ENCODE measurements around the gene ZNF408. TPM values are rescaled to one million over a fixed set of nuclear protein-coding genes. Genes with fewer than 3 reads are reported as not detected.
A peak's percentile ranks its signal among the peaks of the same experiment; 100 is the strongest.

Gene ZNF408
- total and polyA plus RNA-seq, 2 of the 13 experiments (the other 11 are each of a cell fraction or from before 2014, with no cell fraction given) = 11.2 to 12.5 TPM

DNA sequence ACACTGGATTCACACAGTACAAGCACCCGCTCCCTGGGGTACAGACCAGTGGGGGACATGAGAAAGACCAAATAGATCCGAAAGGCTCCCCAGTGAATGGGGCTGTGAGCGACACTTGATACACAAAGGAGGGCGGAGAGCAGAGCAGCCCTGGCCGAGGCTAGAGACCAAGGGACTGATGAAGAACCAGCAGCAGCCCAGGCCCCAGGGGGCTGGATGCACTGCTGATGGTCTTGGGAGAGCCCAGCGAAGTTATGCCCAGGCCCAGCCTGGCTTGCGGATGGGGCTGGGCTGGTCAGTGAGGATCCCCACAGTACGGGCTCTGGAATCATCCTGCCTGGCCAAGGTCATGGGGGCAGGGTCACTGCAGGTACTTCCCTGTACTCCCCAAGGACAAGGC lies 23.7 kb upstream of the ZNF408 start:
- Histone ChIP-seq H3K27me3 (ENCODE audit: control insufficient read depth in 1 of 2, insufficient read depth in 2 of 2, low read length in 2 of 2) (no peaks in the 10 kb centered on the region), H3K9me3 (ENCODE audit: low read length) (no peaks in the 10 kb centered on the region), H4K20me1 (ENCODE audit: insufficient read depth, low read length) (no peaks in the 10 kb centered on the region), H3K4me1 (ENCODE audit: insufficient read depth, low read length) (peaks cover 27% of the 10 kb centered on the region), H3K36me3 (replicated peaks in 1 of 2; ENCODE audit: control insufficient read depth in 1 of 2, insufficient read depth in 2 of 2, low read length in 2 of 2) (peaks cover 36 to 63% of the 10 kb centered on the region in 2 experiments), H3K4me2 (ENCODE audit: low read depth, low read length) (no peak overlapping the region), H3K4me3 (replicated peaks in 1 of 3; ENCODE audit: insufficient read depth in 1 of 3, low read depth in 2 of 3, low read length in 3 of 3) (no peak overlapping the region), H3K79me2 (ENCODE audit: insufficient read depth, low read length) (no peaks in the 10 kb centered on the region), H2AFZ (ENCODE audit: low read length) (no peak overlapping the region), H3K9ac (ENCODE audit: insufficient read depth, low read depth, low read length) (no peak overlapping the region), H3K27ac (ENCODE audit: extremely low read length, insufficient read depth, low read length) (no peak overlapping the region)
- ATAC-seq = no peak
- no peak for FAIRE-seq
- no TSS peak for BruUV-seq (replicated peaks)
- intact Hi-C loops (cut with micrococcal nuclease; ENCODE audit: unreplicated experiment) (no loop called here), in situ Hi-C loops (cut with HindIII; ENCODE audit: extremely low pct_ligation_motif_present, low pct_unique_long_range_greater_than_20kb) (no loop called here)
- no peak for DNase-seq (ENCODE audit: low spot score)
- 92% methylated on average over 5 of the region's 8 CpGs for WGBS (ENCODE audit: low lambda C conversion rate)
- TF ChIP-seq AGO2 (optimal IDR thresholded peaks at IDR 0.05; ENCODE audit: low read depth, low read length) (peak; percentile 42), SYNCRIP (IDR thresholded peaks at IDR 0.05; ENCODE audit: insufficient read depth, low read depth, low read length) (no peak)
- CTCF ChIA-PET (ENCODE audit: low intra/inter-chr PET ratio, low total read pairs) = no interaction called here
- POLR2A ChIA-PET = no interaction called here

DNA sequence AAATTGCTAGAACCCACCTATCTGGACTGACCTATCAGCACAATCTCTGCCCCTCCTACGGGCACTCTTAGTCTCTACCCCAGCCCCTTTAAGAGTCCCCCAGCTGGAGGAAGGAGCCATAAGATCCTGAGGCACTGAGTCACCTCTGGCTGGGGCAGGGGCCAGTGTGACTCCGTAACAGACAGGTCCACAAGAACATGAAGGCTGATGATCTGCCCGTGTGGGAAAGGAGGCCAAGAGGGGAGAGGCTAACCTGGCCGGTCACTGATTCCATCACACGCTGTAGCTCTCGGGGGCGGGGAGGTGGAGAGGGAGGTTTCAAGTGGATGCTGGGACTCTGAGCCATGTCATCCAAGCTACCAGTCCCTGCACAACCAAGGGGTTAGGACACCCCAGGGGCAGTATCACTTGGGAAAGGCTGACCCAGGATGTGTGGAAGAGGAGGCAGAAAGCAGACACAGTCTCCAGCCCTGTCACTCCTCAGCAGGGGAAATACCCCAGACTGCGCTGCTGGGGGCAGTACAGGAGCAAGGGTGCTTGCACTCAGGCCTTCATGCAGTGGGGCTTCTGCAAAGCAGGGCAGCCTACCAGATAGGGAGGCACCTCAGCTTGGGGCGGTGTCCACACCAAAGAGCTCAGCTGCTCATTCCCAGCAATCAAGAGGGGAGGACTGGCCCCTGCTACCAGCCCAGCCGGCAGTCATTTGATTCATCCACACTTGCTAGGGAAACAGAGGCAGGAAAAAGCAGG lies 22.7 kb upstream of the ZNF408 start:
- Histone ChIP-seq H3K27ac (ENCODE audit: extremely low read length, insufficient read depth, low read length) (no peak overlapping the region), H3K36me3 (replicated peaks in 1 of 2; ENCODE audit: control insufficient read depth in 1 of 2, insufficient read depth in 2 of 2, low read length in 2 of 2) (peaks cover 31 to 55% of the 10 kb centered on the region in 2 experiments), H3K4me1 (ENCODE audit: insufficient read depth, low read length) (peaks cover 27% of the 10 kb centered on the region), H3K4me3 (replicated peaks in 1 of 3; ENCODE audit: insufficient read depth in 1 of 3, low read depth in 2 of 3, low read length in 3 of 3) (no peak overlapping the region), H3K9me3 (ENCODE audit: low read length) (no peaks in the 10 kb centered on the region), H3K27me3 (ENCODE audit: control insufficient read depth in 1 of 2, insufficient read depth in 2 of 2, low read length in 2 of 2) (no peaks in the 10 kb centered on the region), H4K20me1 (ENCODE audit: insufficient read depth, low read length) (no peaks in the 10 kb centered on the region), H2AFZ (ENCODE audit: low read length) (no peak overlapping the region), H3K4me2 (ENCODE audit: low read depth, low read length) (no peak overlapping the region), H3K9ac (ENCODE audit: insufficient read depth, low read depth, low read length) (no peak overlapping the region), H3K79me2 (ENCODE audit: insufficient read depth, low read length) (no peaks in the 10 kb centered on the region)
- FAIRE-seq = no peak
- peak; percentile 28 for ATAC-seq
- DNase-seq (ENCODE audit: low spot score) = no peak
- intact Hi-C loops (cut with micrococcal nuclease; ENCODE audit: unreplicated experiment) = no loop called here
- WGBS (ENCODE audit: low lambda C conversion rate) = 96% methylated on average over 10 of the region's 10 CpGs
- ChIA-PET POLR2A (interaction anchor here (1.0 to 1.1 kb wide), 2 partner anchors 42 to 64 kb away, joined by 4 read pairs; partner anchors contain the start of gene F2), CTCF (ENCODE audit: low intra/inter-chr PET ratio, low total read pairs) (no interaction called here)
- in situ Hi-C loops (cut with HindIII; ENCODE audit: extremely low pct_ligation_motif_present, low pct_unique_long_range_greater_than_20kb) = no loop called here
- no TSS peak for BruUV-seq (replicated peaks)
- TF ChIP-seq, protein P1, sequence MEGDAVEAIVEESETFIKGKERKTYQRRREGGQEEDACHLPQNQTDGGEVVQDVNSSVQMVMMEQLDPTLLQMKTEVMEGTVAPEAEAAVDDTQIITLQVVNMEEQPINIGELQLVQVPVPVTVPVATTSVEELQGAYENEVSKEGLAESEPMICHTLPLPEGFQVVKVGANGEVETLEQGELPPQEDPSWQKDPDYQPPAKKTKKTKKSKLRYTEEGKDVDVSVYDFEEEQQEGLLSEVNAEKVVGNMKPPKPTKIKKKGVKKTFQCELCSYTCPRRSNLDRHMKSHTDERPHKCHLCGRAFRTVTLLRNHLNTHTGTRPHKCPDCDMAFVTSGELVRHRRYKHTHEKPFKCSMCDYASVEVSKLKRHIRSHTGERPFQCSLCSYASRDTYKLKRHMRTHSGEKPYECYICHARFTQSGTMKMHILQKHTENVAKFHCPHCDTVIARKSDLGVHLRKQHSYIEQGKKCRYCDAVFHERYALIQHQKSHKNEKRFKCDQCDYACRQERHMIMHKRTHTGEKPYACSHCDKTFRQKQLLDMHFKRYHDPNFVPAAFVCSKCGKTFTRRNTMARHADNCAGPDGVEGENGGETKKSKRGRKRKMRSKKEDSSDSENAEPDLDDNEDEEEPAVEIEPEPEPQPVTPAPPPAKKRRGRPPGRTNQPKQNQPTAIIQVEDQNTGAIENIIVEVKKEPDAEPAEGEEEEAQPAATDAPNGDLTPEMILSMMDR (CRISPR knock-in tag; IDR thresholded peaks at IDR 0.05) = peak; percentile 48
- peak; percentile 19 for TF ChIP-seq RBM22 (optimal IDR thresholded peaks at IDR 0.05; ENCODE audit: low read length)
- TF ChIP-seq ZNF563 (CRISPR knock-in tag; IDR thresholded peaks at IDR 0.05) = 0 out of 2 replicates have a peak, but pooled peaks have one; percentile 30
- TF ChIP-seq STAG1 (CRISPR knock-in tag; IDR thresholded peaks at IDR 0.05) = peak; percentile 55
- no peak for TF ChIP-seq ZFP62 (CRISPR knock-in tag; IDR thresholded peaks at IDR 0.05)
- TF ChIP-seq GATA4 (IDR thresholded peaks at IDR 0.05; ENCODE audit: borderline replicate concordance, low read depth) = no peak
- peak; percentile 26 for TF ChIP-seq AGO2 (optimal IDR thresholded peaks at IDR 0.05; ENCODE audit: low read depth, low read length)
- TF ChIP-seq ARNT (IDR thresholded peaks at IDR 0.05) = no peak
